ENCODE results near the gene HEATR5A.

Gene HEATR5A

DNA sequence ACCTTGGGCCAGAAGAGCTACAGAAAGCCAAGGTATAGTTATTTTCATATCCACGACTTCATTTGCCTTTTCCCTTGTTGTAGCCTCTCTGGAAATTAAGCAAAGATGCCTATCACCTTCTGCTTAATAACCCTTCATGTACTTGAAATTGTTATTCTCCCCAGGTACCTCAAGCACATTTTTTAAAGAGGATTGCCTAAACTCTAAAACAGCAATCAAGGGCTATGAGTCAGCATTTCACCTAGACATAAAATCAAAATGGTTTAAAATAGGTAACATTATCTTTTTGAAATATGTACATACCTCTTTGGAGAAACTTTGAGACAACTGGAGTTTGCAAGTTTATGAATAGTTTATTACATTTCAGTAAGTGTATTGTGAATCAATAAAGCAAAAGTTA lies 25.4 kb upstream of the HEATR5A start:
- no peaks in the 10 kb centered on the region for H3K79me2 ChIP-seq (ENCODE audit: insufficient read depth, low read depth)
- H3K4me2 ChIP-seq, result no peak overlapping the region
- no peaks in the 10 kb centered on the region for H3K27me3 ChIP-seq (ENCODE audit: insufficient read depth, low read depth)
- no peaks in the 10 kb centered on the region for H3K36me3 ChIP-seq (ENCODE audit: insufficient read depth)
- H3K4me3 ChIP-seq (IDR thresholded peaks at IDR 0.05; ENCODE audit: insufficient read depth, low read depth, low read length), result no peak overlapping the region
- H2AFZ ChIP-seq (ENCODE audit: low read depth), result no peak overlapping the region
- H3K27ac ChIP-seq, result no peak overlapping the region
- no peak overlapping the region for H3K9ac ChIP-seq
- H3K4me1 ChIP-seq (ENCODE audit: low read depth, poor library complexity, severe bottlenecking), result no peaks in the 10 kb centered on the region
- no peaks in the 10 kb centered on the region for H4K20me1 ChIP-seq (ENCODE audit: insufficient read depth)
- TF ChIP-seq, protein P1, sequence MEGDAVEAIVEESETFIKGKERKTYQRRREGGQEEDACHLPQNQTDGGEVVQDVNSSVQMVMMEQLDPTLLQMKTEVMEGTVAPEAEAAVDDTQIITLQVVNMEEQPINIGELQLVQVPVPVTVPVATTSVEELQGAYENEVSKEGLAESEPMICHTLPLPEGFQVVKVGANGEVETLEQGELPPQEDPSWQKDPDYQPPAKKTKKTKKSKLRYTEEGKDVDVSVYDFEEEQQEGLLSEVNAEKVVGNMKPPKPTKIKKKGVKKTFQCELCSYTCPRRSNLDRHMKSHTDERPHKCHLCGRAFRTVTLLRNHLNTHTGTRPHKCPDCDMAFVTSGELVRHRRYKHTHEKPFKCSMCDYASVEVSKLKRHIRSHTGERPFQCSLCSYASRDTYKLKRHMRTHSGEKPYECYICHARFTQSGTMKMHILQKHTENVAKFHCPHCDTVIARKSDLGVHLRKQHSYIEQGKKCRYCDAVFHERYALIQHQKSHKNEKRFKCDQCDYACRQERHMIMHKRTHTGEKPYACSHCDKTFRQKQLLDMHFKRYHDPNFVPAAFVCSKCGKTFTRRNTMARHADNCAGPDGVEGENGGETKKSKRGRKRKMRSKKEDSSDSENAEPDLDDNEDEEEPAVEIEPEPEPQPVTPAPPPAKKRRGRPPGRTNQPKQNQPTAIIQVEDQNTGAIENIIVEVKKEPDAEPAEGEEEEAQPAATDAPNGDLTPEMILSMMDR (conservative IDR thresholded peaks at IDR 0.05; ENCODE audit: low read depth, low read length), result no peak

DNA sequence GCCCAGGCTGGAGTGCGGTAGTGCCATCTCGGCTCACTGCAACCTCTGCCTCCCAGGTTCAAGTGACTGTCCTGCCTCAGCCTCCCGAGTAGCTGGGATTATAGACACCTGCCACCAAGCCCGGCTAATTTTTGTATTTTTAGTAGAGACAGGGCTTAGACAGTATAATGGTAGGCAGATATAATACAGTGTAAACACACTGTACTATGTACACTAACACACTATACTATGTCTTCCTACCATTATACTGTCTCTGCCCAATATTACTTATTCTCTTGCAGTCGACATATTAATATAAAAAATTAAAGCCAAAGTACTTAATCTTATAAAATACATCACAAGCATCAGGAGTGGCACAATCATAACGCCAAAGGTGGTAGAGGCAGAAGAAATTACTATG lies 21.9 kb upstream of the HEATR5A start:
- TF ChIP-seq, protein P1 (conservative IDR thresholded peaks at IDR 0.05; ENCODE audit: low read depth, low read length), result no peak
- Histone ChIP-seq H4K20me1 (ENCODE audit: insufficient read depth) (no peaks in the 10 kb centered on the region), H3K4me2 (no peak overlapping the region), H3K4me1 (ENCODE audit: low read depth, poor library complexity, severe bottlenecking) (no peaks in the 10 kb centered on the region), H3K27ac (no peak overlapping the region), H3K79me2 (ENCODE audit: insufficient read depth, low read depth) (no peaks in the 10 kb centered on the region), H3K4me3 (IDR thresholded peaks at IDR 0.05; ENCODE audit: insufficient read depth, low read depth, low read length) (no peak overlapping the region), H3K27me3 (ENCODE audit: insufficient read depth, low read depth) (no peaks in the 10 kb centered on the region), H3K36me3 (ENCODE audit: insufficient read depth) (no peaks in the 10 kb centered on the region), H3K9ac (no peak overlapping the region), H2AFZ (ENCODE audit: low read depth) (no peak overlapping the region)

DNA sequence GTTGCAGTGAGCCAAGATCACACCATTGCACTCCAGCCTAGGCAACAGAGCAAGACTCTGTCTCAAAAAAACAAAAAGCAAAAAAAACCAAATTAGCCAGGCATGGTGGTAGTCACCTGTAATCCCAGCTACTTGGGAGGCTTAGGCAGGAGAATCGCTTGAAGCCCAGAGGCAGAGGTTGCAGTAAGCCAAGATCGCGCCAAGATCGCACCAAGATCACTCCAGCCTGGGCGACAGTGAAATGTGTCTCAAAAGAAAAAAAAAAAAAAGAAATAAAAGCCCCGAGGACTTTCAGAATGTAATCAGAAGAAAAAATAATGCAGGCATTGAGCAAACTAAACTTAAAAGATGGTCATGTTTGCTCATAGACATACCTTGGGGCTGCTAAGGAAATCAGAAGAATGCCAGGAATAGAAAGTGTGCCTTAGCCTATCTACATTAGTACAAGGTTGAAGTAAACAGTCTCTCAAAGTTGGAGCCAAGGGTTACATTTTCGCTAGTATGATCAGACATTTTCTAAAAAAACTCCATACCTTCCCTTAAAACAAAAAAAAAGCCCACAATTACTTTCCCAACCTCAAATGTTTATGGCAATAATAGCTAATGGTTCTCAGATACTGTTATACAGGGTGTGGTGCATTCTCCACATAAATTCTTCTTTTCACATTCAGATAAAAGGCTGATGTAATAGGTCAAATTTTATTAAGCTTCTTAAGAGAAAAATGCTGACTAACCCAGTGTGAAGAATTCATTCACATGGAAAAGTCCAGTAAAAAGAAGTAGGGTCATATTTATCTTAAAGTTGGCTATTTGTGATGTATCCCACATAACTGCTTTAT lies 21.1 kb upstream of the HEATR5A start:
- Histone ChIP-seq H4K20me1 (ENCODE audit: insufficient read depth) (no peaks in the 10 kb centered on the region), H3K27ac (no peak overlapping the region), H3K36me3 (ENCODE audit: insufficient read depth) (no peaks in the 10 kb centered on the region), H3K4me3 (IDR thresholded peaks at IDR 0.05; ENCODE audit: insufficient read depth, low read depth, low read length) (no peak overlapping the region), H3K9ac (no peak overlapping the region), H3K4me2 (no peak overlapping the region), H2AFZ (ENCODE audit: low read depth) (no peak overlapping the region), H3K27me3 (ENCODE audit: insufficient read depth, low read depth) (no peaks in the 10 kb centered on the region), H3K4me1 (ENCODE audit: low read depth, poor library complexity, severe bottlenecking) (no peaks in the 10 kb centered on the region), H3K79me2 (ENCODE audit: insufficient read depth, low read depth) (no peaks in the 10 kb centered on the region)
- TF ChIP-seq, protein P1 (conservative IDR thresholded peaks at IDR 0.05; ENCODE audit: low read depth, low read length), result no peak

DNA sequence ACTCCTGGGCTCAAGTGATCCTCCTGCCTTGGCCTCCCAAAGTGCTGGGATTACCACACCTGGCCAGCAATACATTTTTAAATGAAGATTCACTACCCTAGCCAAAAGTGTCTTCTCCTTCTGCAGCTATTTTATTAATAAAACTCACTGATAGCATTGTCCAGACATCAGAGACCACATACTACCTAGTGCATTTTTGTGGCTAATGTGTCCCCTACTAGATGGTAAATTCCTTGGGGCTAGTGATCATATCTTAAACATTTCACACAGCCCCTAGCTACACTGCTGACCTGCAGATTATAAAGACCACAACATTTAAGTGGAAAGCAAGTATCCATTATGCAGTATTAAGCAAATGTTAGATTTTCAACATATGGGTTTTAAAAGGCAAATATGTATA lies 19.9 kb upstream of the HEATR5A start:
- no peaks in the 10 kb centered on the region for H3K4me1 ChIP-seq (ENCODE audit: low read depth, poor library complexity, severe bottlenecking)
- no peaks in the 10 kb centered on the region for H3K79me2 ChIP-seq (ENCODE audit: insufficient read depth, low read depth)
- H3K27me3 ChIP-seq (ENCODE audit: insufficient read depth, low read depth), result no peaks in the 10 kb centered on the region
- no peak overlapping the region for H3K9ac ChIP-seq
- H3K4me2 ChIP-seq, result no peak overlapping the region
- no peaks in the 10 kb centered on the region for H4K20me1 ChIP-seq (ENCODE audit: insufficient read depth)
- H2AFZ ChIP-seq (ENCODE audit: low read depth), result no peak overlapping the region
- no peak overlapping the region for H3K4me3 ChIP-seq (IDR thresholded peaks at IDR 0.05; ENCODE audit: insufficient read depth, low read depth, low read length)
- TF ChIP-seq, protein P1 (conservative IDR thresholded peaks at IDR 0.05; ENCODE audit: low read depth, low read length), result no peak
- H3K27ac ChIP-seq, result no peak overlapping the region
- H3K36me3 ChIP-seq (ENCODE audit: insufficient read depth), result no peaks in the 10 kb centered on the region

All from KMS-11 (cell line).